Measurements from ENCODE around the gene SLC6A19. TPM values are rescaled to one million over a fixed set of nuclear protein-coding genes. Genes with fewer than 3 reads are reported as not detected.

Gene SLC6A19
- total RNA-seq, 1 experiment from 2014 or later: 0.04 TPM

DNA sequence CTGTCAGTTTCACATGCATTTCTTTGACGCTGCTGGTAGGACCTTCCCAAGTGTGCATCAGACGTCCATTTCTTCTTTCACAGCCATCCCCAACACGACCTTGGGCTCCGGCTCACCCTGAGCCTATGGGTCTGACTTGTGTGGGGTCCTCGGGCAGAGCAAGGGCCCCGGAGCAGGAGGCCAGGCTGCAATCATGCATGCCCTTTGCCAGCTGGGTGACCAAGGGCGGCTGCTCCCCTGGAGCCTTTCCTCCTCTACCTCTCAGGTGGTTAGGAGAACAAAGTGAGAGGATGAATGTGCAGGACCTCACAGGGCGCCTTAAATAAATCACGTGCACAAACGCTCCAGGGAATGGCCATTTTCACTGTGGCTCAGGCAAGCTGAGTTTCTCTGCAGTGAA is 60.2 kb downstream of the SLC6A19 start:
- peaks cover 14% of the 10 kb centered on the region for H3K9me3 Mint-ChIP-seq
- H3K4me3 Mint-ChIP-seq: no peak overlapping the region
- ChIA-PET POLR2A (no interaction called here), CTCF (no interaction called here)
- ATAC-seq (no peak), DNase-seq (ENCODE audit: low spot score) (no peak)
- TF ChIP-seq, protein P1, sequence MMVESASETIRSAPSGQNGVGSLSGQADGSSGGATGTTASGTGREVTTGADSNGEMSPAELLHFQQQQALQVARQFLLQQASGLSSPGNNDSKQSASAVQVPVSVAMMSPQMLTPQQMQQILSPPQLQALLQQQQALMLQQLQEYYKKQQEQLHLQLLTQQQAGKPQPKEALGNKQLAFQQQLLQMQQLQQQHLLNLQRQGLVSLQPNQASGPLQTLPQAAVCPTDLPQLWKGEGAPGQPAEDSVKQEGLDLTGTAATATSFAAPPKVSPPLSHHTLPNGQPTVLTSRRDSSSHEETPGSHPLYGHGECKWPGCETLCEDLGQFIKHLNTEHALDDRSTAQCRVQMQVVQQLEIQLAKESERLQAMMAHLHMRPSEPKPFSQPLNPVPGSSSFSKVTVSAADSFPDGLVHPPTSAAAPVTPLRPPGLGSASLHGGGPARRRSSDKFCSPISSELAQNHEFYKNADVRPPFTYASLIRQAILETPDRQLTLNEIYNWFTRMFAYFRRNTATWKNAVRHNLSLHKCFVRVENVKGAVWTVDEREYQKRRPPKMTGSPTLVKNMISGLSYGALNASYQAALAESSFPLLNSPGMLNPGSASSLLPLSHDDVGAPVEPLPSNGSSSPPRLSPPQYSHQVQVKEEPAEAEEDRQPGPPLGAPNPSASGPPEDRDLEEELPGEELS (CRISPR knock-in tag; IDR thresholded peaks at IDR 0.05): no peak
- TF ChIP-seq ESRRA (CRISPR knock-in tag; IDR thresholded peaks at IDR 0.05; ENCODE audit: borderline replicate concordance) (no peak), TCF7 (CRISPR knock-in tag; IDR thresholded peaks at IDR 0.05; ENCODE audit: low read depth) (no peak), SOX15 (CRISPR knock-in tag; IDR thresholded peaks at IDR 0.05) (no peak), E2F4 (CRISPR knock-in tag; IDR thresholded peaks at IDR 0.05; ENCODE audit: borderline replicate concordance, low read depth) (no peak), ZNF263 (CRISPR knock-in tag; IDR thresholded peaks at IDR 0.05; ENCODE audit: low read depth) (no peak), NR1H2 (CRISPR knock-in tag; IDR thresholded peaks at IDR 0.05) (no peak), USF1 (CRISPR knock-in tag; IDR thresholded peaks at IDR 0.05) (no peak), CREM (CRISPR knock-in tag; IDR thresholded peaks at IDR 0.05) (no peak), ZBTB43 (CRISPR knock-in tag; IDR thresholded peaks at IDR 0.05) (no peak), CREB1 (CRISPR knock-in tag; IDR thresholded peaks at IDR 0.05) (no peak)
- TF ChIP-seq, protein P2, sequence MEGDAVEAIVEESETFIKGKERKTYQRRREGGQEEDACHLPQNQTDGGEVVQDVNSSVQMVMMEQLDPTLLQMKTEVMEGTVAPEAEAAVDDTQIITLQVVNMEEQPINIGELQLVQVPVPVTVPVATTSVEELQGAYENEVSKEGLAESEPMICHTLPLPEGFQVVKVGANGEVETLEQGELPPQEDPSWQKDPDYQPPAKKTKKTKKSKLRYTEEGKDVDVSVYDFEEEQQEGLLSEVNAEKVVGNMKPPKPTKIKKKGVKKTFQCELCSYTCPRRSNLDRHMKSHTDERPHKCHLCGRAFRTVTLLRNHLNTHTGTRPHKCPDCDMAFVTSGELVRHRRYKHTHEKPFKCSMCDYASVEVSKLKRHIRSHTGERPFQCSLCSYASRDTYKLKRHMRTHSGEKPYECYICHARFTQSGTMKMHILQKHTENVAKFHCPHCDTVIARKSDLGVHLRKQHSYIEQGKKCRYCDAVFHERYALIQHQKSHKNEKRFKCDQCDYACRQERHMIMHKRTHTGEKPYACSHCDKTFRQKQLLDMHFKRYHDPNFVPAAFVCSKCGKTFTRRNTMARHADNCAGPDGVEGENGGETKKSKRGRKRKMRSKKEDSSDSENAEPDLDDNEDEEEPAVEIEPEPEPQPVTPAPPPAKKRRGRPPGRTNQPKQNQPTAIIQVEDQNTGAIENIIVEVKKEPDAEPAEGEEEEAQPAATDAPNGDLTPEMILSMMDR (IDR thresholded peaks at IDR 0.05): no peak
- TF ChIP-seq, protein P3, sequence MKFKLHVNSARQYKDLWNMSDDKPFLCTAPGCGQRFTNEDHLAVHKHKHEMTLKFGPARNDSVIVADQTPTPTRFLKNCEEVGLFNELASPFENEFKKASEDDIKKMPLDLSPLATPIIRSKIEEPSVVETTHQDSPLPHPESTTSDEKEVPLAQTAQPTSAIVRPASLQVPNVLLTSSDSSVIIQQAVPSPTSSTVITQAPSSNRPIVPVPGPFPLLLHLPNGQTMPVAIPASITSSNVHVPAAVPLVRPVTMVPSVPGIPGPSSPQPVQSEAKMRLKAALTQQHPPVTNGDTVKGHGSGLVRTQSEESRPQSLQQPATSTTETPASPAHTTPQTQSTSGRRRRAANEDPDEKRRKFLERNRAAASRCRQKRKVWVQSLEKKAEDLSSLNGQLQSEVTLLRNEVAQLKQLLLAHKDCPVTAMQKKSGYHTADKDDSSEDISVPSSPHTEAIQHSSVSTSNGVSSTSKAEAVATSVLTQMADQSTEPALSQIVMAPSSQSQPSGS (CRISPR knock-in tag; IDR thresholded peaks at IDR 0.05; ENCODE audit: borderline replicate concordance, low read depth): no peak
- H3K27ac Mint-ChIP-seq: no peak overlapping the region
- H3K27me3 Mint-ChIP-seq (ENCODE audit: low read depth): peaks cover 7% of the 10 kb centered on the region
- H3K36me3 Mint-ChIP-seq: peaks cover 62% of the 10 kb centered on the region
- no peaks in the 10 kb centered on the region for H3K4me1 Mint-ChIP-seq

- peaks cover 14% of the 10 kb centered on the region for H3K9me3 Mint-ChIP-seq
- H3K27ac Mint-ChIP-seq: no peak overlapping the region
- CTCF ChIA-PET: interaction anchor here (0.5 kb wide), 1 partner anchor 95 kb away, joined by 3 read pairs; no protein-coding TSS in a partner anchor
- H3K4me3 Mint-ChIP-seq: no peak overlapping the region
- H3K27me3 Mint-ChIP-seq (ENCODE audit: low read depth): peaks cover 7% of the 10 kb centered on the region
- H3K4me1 Mint-ChIP-seq: no peaks in the 10 kb centered on the region
- POLR2A ChIA-PET: no interaction called here
- no peak for ATAC-seq
- DNase-seq (ENCODE audit: low spot score): no peak
- peaks cover 69% of the 10 kb centered on the region for H3K36me3 Mint-ChIP-seq
- TF ChIP-seq, protein P4, sequence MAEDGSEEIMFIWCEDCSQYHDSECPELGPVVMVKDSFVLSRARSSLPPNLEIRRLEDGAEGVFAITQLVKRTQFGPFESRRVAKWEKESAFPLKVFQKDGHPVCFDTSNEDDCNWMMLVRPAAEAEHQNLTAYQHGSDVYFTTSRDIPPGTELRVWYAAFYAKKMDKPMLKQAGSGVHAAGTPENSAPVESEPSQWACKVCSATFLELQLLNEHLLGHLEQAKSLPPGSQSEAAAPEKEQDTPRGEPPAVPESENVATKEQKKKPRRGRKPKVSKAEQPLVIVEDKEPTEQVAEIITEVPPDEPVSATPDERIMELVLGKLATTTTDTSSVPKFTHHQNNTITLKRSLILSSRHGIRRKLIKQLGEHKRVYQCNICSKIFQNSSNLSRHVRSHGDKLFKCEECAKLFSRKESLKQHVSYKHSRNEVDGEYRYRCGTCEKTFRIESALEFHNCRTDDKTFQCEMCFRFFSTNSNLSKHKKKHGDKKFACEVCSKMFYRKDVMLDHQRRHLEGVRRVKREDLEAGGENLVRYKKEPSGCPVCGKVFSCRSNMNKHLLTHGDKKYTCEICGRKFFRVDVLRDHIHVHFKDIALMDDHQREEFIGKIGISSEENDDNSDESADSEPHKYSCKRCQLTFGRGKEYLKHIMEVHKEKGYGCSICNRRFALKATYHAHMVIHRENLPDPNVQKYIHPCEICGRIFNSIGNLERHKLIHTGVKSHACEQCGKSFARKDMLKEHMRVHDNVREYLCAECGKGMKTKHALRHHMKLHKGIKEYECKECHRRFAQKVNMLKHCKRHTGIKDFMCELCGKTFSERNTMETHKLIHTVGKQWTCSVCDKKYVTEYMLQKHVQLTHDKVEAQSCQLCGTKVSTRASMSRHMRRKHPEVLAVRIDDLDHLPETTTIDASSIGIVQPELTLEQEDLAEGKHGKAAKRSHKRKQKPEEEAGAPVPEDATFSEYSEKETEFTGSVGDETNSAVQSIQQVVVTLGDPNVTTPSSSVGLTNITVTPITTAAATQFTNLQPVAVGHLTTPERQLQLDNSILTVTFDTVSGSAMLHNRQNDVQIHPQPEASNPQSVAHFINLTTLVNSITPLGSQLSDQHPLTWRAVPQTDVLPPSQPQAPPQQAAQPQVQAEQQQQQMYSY (CRISPR knock-in tag; IDR thresholded peaks at IDR 0.05): no peak
- TF ChIP-seq RELA (CRISPR knock-in tag; IDR thresholded peaks at IDR 0.05; ENCODE audit: borderline replicate concordance) (no peak), JUN (CRISPR knock-in tag; IDR thresholded peaks at IDR 0.05) (no peak), E2F1 (CRISPR knock-in tag; IDR thresholded peaks at IDR 0.05) (no peak), ZNF232 (CRISPR knock-in tag; IDR thresholded peaks at IDR 0.05) (no peak), TEAD4 (CRISPR knock-in tag; IDR thresholded peaks at IDR 0.05) (no peak)
Observed at GRCh38 chr5:1262381-1262780, 61.0 kb downstream of the SLC6A19 start.
